Measurements from ENCODE around the gene ACOX1.
"Not testable (repeated sequence)": the region's sequence is repeated elsewhere in the genome, so short reads cannot be mapped to it uniquely, and the experiment has no call there.

The ACOX1 gene

DNA sequence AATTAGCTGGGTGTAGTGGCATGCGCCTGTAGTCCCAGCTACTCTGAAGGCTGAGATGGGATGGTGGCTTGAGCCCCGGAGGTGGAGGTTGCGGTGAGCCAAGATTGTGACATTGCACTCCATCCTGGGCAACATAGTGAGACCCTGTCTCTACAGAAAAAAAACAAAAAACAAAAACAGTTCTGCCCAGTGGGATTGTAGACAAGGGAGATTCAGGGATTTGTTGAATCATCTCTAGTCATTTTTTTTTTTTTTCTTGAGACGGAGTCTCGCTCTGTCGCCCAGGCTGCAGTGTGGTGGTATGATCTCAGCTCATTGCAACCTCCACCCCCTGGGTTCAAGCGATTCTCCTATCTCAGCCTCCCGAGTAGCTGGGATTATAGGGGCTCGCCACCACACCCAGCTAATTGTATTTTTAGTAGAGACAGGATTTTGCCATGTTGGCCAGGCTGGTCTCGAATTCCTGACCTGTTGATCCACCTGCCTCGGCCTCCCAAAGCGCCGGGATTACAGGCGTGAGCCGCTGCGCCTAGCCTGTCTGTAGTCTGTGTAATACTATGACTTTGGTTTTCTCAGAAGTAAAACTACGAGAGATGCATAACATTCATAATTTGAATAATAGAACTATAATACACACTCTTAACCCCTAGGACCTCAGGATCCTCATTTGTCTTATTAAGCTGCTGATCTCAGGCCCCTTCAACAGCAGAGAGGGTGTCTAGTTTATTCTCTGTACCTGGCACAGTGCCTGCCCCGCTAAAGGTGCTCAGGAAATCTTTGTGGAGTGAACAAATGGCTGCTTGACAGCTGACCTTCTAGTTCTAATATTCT is 1.4 kb upstream of the ACOX1 start:
- no peak for DNase-seq

DNA sequence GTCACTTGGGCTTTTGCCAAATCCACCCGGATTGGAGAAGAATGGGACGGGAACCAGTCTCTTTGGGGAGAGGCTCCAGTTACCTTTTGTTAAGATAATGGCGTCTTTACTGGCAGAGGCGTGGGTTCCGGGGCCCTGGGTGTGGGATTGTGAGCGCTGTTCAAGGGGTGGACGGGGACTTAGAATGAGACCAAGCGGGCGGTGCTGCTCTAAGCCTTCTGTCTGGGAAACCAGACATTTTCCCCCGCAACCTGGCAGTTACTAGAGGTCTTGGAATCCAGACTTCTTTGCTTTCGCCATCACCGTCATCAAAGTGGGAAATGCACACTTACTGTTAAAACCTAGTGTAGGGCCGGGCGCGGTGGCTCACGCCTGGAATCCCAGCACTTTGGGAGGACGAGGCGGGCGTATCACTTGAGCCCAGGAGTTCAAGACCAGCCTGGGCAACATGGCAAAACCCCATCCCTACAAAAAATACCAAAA is 780 bp upstream of the ACOX1 start:
- no peak for DNase-seq

GRCh38 chr17:75976175-75976848 is 2.7 kb downstream of the ACOX1 start:
- no peak for DNase-seq

- no peak for DNase-seq
Observed at GRCh38 chr17:75975757-75976174, 3.2 kb downstream of the ACOX1 start.

DNA sequence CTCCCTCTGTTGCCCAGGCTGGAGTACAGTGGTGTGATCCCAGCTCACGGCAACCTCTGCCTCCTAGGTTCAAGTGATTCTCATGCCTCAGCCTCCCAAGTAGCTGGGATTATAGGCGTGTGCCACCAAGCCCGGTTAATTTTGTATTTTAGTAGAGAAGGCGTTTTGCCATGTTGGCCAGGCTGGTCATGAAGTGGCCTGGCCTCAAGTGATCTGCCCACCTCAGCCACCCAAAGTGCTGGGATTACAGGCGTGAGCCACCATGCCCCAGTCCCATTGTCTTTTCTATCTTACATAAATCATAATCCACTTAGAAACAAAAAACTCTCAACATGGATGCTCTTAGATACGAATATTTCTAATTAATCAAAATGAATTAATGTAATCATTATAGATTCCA is 3.8 kb downstream of the ACOX1 start:
- not testable (repeated sequence) for DNase-seq

- DNase-seq: no peak
Observed at GRCh38 chr17:75970626-75971025, 8.3 kb downstream of the ACOX1 start.

GRCh38 chr17:75970011-75970523 is 8.9 kb downstream of the ACOX1 start:
- DNase-seq: no peak

DNA sequence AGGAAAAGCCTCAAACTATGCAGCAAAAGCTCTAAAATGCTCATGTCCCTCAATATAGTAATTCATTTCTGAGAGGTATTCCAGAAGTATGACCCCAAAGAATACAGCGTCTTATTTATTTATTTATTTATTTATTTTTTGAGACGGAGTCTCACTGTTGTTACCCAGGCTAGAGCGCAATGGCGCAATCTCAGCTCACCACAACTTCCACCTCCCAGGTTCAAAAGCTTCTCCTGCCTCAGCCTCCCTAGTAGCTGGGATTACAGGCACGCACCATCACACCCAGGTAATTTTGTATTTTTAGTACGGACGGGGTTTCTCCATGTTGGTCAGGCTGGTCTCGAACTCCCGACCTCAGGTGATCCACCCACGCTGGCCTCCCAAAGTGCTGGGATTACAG is 9.9 kb downstream of the ACOX1 start:
- not testable (repeated sequence) for DNase-seq

- DNase-seq: no peak
Observed at GRCh38 chr17:75965468-75965867, 13.5 kb downstream of the ACOX1 start.

DNA sequence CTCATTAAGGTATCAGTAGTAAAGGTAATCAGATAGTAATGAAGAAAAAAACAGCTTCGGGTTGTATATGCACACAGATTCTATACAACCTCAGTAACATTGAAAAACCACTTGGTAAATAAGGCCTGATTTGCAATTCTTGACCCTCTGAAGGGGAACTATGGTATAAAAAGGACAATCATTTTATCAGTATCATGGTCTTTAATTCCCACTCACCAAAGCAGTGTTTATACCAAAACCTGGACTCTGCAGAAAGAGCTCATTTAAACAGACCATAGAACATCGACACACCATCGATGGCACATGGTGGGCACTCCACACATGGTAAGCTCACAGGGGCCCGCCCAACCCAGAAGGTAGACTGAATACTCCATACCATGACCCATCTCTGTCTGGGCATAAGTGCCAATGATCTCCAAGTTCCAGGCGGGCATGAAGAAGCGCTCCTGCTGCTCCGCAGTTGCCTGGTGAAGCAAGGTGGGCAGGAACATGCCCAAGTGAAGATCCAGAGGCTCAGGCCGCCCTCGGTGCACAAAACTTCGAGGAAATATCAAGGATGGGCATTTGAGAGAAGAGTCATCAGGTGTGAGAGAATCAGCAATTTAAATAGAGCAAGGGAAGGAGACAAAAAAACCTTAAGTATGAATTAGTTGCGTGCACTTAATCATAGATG is 19.0 kb downstream of the ACOX1 start:
- DNase-seq: no peak

GRCh38 chr17:75959051-75959838 is 19.7 kb downstream of the ACOX1 start:
- no peak for DNase-seq

- no peak for DNase-seq
Observed at GRCh38 chr17:75950855-75951554, 28.0 kb downstream of the ACOX1 start.

GRCh38 chr17:75950421-75950820 is 28.5 kb downstream of the ACOX1 start:
- no peak for DNase-seq

- DNase-seq: no peak
Observed at GRCh38 chr17:75945211-75945610, 33.8 kb downstream of the ACOX1 start.

DNA sequence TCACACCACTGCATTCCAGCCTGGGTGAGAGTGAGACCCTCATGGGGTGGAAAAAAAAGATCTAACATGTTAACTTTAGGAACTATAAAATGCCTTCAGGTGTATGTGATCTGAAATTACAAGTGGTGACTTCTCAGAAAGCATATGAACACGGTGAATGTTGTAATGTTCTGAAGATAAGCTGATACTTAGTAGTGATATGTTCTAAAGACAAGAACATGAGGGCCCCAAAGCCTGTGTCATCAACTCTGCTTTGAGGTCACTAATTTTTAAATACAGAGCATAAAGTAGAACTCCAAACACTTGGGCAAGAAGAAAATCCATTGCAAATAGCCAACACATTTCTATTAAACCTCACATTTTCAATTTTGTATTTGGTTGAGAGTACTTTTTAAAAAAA is 35.5 kb downstream of the ACOX1 start:
- no peak for DNase-seq

DNA sequence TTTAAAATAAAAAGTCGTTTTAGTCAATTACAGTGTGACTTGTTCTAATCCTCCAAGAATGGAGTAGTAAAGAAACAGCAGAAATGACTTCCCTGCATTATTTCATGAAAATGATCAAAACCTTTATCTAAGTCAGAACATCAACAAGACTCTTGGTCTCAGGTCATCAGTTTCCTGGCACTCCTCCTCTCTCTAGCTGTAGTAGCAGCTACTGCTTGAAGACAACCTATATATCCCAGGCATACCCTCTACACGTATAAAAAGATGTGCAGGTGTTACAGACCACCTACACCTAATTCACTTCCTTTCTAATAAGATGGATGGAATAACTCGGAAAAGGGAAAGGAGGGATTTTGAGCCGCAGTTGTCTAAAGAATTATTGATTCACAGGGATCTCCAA is 36.5 kb downstream of the ACOX1 start:
- DNase-seq: no peak

- DNase-seq: no peak
Observed at GRCh38 chr17:75941442-75941819, 37.5 kb downstream of the ACOX1 start.

GRCh38 chr17:75940727-75941441 is 38.1 kb downstream of the ACOX1 start, which contains the start of gene FBF1:
Gene FBF1, minus strand, starts transcription at chr17:75941042. Its CDS starts 2,893 bp downstream, at chr17:75938149.
- DNase-seq: peak; percentile 87 to 89

- no peak for DNase-seq
Observed at GRCh38 chr17:75937652-75938051, 41.3 kb downstream of the ACOX1 start.

DNA sequence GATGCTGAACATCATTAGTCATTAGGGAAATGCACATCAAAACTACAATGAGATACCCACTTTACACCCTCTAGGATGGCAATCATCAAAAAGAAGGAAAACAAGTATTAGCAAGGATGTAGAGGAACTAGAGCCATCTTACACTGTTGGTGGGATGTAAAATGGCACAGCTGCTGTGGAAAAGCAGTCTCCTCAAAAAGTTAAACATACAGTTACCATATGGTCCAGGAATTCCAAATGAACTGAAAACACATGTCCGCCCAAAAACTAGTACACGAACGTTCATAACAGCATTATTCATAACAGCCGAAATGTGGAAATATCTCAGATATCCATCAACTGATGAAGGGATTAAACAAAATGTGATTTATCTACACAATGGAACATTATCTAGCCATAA is 45.2 kb downstream of the ACOX1 start:
- DNase-seq: no peak

- DNase-seq: no peak
Observed at GRCh38 chr17:75932852-75933251, 46.1 kb downstream of the ACOX1 start.

Measured in stimulated activated CD4-positive, alpha-beta T cell treated with anti-CD3 and anti-CD28 coated beads, Interleukin-4, amount 100 ng/mL, for 4 hours (primary cell).